NCI-H2196 (cell line): ENCODE measurements around the gene CD46.

ENCODE experiments used
- DNase-seq: peaks from one replicate; lab custom pipeline; 2025; ENCODE audit not compliant: unreplicated experiment; lab: John Stamatoyannopoulos, UW

The CD46 gene

GRCh38 chr1:207794861-207795260 lies 43.0 kb downstream of the CD46 start:
- no peak for DNase-seq

DNA sequence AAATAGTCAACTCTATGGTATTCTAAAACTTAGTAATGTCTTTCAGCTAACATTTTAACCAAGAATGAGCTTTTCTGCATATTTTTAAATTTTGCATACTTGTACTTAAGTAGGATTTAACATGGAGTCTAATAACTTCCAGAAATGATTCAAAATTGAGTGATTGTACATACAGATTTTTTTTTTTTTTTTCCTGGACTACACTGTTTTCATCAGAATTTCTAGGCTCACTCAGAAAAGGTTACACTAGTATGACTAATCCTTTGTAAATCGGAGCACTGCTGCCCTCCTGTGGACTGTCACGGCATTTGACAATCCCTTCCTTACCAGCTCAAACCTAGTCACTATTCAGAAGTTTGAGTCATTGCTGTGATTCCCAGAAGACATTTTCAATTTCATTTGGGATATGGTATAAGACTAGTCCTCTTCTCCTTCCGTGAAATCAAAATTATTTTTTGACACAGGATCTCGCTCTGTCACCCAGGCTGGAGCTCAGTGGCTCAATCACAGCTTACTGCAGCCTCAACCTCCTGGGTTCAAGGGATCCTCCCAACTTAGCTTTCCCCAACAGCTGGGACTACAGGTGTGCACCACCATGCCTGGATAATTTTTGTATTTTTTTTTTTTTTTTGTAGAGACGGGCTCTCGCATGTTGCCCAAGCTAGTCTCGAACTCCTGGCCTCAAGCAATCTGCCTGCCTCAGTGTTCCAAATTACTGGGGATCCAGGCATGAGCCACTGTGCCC lies 45.5 kb downstream of the CD46 start:
- DNase-seq: peak; percentile 72

DNA sequence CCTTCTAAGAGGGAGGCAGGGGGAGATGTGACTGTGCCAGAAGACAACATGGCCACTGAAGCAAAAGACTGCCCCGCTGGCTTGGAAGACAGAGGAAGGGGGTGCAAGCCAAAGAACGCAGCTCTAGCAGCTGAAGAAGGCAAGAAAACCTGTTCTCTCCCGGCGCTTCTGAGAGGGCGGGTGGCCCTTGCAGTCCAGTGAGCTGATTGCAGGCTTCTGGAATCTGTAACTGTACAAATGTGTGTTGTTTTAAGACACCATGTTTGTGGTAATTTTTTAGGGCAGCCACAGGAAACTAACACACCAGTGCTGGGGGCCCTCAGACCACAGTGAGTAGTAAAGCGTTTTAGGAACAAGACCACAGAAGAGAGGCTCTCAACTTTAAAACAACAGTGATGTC lies 47.0 kb downstream of the CD46 start:
- no peak for DNase-seq

DNA sequence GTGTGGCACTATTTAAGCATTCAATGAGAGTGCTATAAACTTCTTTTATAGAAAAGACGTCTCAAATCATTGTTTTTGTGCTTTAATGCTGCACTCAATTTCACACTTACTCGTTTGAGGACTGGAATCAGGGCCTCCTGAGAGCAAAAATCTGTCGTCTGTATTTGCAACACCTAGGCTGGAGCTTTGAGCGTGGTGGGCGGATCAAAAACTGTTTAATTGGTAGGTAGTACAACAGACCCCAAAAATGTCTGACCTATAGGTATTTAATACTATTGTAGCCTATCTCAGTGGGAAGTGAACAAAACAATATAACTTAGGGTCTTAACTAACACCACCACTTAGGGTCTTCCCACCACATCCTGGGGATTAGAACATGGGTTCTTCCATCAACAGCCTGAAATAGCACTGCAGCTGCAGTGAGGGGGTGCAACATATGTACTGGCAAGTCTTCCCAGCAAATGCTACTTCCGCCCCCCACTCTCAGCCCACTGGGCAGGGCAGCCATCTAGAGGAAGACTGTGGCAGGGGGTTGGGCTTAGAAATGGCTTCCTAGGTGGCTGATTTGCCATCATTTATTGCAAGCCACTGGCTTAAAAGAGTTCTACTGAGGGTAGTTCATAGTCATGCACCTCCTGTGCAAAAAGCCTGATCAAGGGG lies 48.3 kb downstream of the CD46 start:
- DNase-seq: no peak

DNA sequence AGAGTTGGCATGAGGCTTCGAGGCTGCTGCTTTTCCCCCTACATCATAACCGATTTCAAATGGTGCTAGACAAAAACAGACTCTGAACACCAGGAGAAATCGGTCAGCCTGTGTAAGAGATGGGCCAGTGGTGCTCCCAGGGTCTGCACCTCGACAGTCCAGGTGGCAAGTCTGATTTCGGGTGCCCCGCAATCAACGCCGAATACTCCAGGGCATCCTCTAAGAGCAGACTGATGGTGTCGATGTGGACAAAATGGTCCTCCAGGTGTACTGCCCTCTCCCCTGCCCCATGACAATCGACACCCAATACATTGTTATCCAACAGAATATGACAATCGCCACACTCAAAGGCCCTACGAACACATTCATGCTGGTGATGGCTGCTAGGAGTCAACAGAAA lies 50.0 kb downstream of the CD46 start:
- no peak for DNase-seq

DNA sequence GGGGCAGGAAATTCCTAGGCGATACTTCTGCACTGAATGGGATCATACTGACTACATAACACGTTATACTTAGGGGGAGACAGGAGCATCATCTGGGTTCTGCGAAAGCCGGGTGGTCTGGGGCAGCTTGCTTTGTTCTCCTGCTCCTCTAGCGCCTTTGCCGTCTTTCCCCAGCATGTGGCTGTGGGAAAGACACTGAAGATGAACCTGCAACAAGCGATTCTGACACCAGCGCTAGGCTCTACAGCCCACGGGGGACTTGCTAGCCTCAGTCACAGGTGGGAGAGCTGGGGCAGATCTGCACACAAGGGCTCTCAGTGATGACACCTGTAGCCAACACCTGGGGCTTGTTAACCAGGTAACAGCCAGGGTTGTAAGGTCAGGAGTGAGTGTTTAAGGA lies 51.8 kb downstream of the CD46 start:
- no peak for DNase-seq

DNA sequence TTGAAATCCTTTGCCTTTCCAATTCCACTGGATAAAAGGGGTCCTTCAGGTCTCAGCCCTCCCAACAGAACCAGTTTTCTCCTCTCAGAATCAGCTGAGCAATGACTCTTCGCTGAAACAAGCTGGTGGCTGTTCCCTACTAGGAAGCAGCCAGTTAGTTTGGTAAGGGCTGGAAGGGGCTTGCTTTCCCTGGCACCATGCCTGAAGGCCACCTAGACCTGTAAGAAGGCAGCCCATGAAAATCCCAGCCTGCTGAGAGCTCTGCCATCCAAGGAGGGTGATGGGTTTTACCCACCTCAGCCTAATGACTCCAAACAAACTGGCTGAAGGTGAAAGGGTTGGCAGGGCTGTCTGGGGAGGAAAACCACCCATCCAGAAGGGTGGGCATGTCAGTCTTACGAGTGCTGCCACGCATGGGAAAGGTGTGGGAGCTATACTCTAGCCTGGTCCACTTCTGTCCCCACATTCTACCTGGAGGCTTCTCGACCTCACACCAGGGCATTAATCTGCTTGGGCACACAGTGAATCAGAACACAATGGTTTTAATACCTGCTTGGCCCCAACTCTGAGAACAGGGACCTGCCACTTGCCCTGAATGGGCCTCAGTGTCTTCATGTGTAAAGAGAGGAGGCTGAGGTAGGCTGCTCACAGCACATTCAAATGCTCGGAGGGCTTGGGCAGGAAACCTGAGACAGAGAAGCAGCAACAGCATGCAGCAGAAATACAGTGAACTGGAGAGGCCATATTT lies 53.0 kb downstream of the CD46 start:
- no peak for DNase-seq

- DNase-seq: no peak
These were observed 54.1 kb downstream of the CD46 start for GRCh38 chr1:207805841-207806421.

- no peak for DNase-seq
These were observed 54.9 kb downstream of the CD46 start for GRCh38 chr1:207806531-207807325.

DNA sequence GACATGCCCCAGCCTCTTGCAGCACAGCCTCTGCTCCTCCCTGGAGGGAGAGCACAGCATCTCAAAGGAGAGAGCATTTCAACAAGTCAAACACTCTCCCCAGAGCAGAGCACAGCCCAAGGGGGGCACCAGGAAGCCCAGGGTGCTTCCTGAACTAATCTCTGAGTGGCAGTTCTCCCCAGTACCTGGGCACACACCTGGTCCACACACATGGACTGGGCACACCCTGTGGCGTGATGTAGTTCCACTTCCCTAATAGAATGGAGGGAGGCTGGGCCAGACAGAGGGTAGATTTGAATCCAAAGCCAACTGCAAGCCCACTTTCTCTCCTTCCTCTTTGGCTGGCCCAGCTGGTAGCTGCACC lies 55.5 kb downstream of the CD46 start:
- DNase-seq: no peak

DNA sequence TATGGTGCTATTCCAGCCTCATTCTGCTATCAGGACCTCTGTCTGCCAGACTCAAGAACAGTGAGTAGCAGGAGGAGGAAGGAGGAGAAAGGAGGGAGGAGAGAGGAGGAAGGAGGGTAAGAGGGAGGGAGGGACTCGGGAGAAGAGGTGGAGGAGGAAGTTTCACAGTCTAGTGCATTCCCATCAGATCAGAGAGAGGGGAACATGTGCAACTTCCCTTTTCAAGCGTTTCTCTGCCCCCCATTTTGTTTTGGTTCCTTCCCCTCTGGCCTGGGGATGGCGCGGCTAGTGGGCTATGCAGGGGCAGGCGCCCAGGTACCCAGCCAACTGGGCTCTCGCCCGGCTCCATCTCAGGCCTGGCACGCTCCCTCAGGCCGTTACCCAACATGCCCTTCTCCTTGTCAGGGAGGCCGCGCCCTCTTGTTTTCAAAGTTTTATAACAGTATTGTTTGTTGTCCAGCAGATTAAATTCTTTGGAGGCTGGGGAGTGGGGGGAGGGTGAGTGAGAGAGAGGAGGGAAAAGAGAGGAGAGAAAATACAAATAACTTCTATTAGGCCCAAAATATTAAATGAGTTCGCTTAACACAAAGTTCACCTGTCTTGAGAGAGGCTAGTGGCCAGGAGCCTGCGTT lies 56.0 kb downstream of the CD46 start:
- DNase-seq: no peak

DNA sequence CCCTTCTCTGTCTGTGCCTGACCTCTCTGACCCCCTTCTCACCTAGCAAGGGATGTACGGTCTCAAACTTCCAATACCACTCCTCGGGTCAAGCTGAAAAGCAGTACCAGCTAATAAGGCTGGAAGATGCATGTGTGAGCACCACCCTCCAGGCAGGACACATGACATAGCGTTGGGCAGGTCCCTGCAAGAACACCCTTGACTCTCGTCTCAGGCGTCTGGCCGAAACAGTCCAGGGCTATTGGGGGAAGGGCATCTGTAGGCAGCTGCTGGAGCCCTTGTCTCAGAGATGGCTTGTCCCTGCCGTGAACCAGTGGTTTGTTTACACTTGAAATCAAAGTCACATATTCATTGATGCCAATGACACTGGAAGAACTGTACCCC lies 56.5 kb downstream of the CD46 start:
- DNase-seq: no peak

DNA sequence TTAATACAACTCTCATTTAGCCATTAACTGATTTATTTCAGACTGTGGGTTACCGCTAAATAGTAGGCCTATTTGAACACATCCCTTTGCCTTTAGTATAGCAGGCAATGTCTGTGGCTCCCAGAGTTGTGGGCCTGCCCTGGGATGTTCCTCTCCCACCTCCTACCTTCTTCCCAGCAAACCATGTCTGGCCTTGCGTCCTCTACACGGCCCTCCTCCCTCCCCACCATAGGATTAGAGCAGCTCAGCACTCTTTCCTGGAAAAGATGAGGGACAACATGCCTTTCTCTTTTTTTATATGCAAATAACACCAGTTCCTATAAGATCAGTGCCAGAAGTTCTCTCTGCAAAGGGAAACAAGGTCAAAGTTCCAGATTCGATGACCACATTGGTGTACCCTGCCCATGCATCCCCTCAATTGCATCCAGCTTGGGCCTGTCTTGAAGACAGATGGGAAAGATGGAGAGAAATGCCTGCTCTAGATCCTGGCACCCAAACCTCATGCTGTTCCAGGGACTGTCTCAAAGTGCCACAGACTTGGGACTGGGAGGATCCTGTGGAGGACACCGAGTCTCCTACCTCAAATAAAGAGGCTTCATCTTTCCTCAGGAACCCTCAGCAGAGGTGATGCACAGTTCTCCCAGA lies 57.2 kb downstream of the CD46 start:
- DNase-seq: no peak

GRCh38 chr1:207810173-207810572 lies 58.3 kb downstream of the CD46 start:
- no peak for DNase-seq

GRCh38 chr1:207810606-207811295 lies 58.9 kb downstream of the CD46 start:
- DNase-seq: no peak

GRCh38 chr1:207811319-207811718 lies 59.5 kb downstream of the CD46 start:
- no peak for DNase-seq

DNA sequence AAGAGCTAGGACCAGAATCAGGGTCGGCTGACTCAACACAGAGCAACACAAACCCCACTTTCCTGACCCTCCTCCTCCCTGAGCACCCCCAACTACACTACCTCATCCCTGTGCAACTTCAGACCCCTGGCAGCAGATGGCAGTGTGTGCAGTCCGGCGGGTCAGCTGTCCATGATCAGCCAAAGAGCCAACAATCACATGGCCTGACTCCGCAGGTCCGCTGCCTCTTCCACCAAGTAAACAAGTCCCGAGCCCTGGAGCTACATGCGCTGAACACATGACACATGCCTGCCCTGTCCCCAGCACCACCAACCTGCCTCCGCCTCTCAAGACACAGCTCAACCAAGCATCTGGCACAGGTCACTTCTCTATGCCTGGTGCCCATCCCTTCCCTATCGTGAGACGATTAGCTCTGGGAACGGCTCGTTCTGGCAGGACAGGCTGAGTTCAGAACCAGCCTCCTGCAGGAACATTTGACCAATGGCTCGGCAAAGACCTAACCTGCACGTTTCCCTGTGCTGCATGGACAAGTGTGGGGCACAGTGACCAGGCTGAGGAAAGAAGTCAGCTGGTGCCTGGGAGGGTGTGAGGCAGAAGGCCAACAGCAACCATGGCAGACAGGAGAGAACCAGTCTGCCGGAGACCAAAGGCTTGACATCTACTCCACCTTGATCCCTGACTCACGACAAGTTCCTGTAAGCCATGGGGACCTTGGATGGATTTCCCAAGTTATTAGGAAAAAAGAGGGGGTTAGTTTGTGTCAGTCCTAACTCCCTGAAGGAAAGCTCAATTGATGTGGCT lies 60.3 kb downstream of the CD46 start:
- DNase-seq: peak; percentile 6

GRCh38 chr1:207812778-207813511 lies 61.1 kb downstream of the CD46 start:
- DNase-seq: no peak
